GM10847 (cell line): ENCODE results near the gene LTBP1.

Source experiments
- POLR2A ChIP-seq: IDR thresholded peaks from 2 replicates; pipeline ENCODE4 v1.6.1; 2011; ENCODE audit not compliant: insufficient read length; ENCODE audit errors: extremely low read depth

The LTBP1 gene

DNA sequence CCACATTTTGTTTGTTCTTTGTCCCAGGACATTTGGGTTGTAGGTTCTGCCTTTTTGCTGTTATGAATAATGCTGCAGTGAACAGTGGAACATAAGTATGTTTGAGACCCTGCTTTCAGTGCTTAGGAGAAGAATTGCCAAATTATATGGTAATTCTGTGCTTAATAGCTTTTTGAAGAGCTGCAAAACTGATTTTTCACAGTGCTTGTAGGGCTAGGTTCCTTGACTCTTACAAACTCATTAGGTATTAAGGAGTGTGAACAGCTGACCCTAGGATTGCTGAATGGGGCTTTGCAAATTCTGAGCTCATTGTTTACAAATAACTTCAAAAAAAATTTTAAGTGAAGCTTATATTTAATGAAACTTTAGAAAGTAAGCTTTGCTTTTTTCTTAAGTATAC is 154.2 kb downstream of the LTBP1 start:
- no peak for TF ChIP-seq POLR2A

DNA sequence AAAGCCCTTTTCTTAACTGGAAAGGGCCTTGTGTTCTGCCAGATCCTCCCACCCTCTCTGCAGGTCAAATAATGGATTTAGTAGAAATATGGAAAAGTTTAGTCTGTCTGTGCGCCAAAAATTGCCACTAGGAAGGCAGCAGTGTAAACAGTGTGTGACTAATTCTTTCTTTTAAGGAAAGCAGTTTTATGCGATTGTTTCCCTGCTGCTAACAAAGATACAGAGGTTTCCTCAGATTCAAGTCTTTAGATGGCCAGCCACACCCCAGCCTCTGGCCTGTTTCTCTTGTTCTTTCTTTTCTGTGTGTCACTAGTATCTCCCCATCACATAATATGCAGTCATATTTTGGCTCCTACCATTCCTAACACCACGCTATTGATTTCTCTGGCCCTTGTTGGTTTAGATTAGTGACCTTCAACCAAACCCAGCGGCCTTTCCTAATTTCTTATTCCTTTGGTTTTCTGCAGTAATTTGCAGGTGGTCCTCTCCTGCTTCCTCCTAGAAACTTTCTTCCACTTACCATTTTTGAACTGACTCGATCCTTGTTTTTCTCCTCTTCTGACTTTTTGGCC is 157.4 kb downstream of the LTBP1 start:
- no peak for TF ChIP-seq POLR2A

DNA sequence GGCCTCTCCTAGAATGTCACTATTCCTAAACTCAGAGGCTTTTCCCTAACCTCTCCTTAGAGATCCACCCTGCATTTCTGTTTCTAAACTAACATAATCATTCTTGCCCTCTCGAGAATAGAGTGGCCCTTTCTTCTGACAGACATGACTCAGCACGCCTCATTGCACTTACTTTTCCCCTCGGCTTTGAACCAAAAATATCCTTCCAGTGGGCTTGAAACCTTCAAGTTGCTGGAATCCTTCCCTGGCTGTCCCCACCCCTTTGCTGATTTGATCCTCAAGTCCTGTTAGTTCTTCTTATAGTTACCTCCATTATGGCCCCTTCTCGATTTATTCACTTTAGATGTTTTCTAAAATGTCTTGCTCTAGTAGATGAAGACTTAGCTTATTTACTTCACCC is 158.0 kb downstream of the LTBP1 start:
- no peak for TF ChIP-seq POLR2A

DNA sequence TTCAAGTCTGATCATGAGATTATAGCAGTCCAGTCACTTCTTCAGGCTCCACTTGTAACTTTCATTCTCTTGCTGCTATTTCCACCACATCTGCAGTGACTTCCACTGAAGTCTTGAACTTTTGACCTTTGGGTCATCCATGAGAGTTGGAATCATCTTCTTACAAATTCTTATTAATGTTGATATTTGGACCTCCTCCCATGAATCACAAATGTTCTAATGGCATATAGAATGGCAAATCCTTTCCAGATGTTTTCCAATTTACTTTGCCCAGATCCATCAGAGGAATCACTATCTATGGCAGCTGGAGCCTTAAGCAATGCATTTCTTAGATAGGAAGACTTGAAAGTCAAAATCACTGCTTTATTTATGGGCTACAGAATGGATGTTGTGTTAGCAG is 159.4 kb downstream of the LTBP1 start:
- no peak for TF ChIP-seq POLR2A

DNA sequence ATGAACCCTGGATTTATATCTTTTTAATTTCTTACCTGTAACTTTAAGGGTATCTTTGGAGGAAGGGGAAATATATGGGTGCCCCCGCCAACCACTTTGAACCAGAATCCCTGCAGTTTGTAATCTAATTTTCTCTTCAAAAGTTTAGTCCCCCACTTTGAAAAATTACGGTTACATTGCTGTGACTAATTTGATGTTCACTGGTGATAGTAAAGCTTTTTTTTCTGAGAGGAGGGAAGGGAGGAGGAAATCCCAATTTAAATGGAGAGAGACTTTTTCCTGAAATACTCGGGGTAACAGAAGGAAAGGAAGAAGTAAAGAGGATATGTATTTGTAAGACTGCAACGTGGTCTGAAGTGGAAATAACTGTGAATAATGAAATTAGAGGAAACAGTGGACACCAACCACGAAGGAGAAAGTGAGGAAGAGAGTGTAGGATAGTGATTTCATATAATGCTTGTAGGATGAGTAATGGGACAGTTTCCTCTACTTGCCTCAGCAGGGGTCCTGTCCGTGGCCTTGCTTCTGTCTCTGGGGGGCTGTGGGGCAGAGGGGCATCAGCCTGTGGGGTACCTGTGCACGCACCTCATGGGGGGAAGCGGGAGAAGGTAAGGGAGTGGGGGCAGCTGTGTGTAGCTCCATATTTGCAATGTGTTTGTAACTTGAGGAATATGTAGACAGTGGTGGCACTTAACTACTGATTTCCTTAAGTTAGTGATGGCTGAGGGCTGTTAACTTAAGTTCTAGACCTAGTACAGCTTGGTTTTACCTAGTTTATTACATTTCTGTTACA is 161.1 kb downstream of the LTBP1 start:
- TF ChIP-seq POLR2A: no peak

DNA sequence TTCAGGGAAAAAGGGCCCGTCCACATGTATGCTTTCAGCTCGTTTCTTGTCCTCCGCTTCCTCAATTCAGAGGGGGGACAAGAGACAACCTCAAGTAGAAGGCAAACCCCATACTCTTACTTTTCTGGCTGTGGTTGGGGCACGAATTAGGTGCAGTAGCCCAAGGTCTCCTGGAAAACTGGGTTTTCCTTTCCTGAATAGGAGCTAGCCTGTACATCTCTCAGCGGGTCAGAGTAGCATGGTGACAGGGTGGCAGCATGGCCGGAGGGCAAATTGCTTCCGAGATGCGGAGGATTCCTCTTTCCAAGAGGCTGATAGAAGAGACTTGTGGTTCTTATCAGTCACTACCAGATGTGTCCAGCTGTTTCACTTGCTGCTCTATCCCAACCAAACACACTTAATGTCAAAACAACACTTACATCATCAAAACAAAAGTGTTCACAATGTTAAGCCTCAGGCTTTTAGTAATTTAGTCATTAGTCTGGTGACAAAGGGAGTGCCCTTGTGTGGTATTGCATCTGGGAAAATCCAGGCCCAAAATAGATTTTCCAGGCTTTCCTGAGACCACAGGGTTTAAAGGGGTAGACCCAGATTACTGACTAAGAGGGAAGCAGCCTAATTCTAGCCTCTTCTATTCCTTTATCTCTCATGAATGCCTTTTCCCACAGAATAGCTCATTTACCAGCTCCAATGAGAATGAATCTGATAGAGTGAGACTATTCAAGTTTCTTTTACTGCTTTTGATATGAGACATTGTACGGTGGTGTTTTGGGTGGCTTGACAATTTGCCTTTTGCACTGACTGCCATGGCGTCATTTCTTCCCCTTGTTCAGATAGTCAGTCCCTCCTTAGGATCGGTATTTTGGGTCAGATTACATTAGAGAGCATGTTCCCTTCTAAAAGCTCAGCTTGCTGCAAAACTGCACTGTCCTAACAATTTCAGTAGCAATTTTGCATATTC is 162.0 kb downstream of the LTBP1 start:
- TF ChIP-seq POLR2A: no peak

DNA sequence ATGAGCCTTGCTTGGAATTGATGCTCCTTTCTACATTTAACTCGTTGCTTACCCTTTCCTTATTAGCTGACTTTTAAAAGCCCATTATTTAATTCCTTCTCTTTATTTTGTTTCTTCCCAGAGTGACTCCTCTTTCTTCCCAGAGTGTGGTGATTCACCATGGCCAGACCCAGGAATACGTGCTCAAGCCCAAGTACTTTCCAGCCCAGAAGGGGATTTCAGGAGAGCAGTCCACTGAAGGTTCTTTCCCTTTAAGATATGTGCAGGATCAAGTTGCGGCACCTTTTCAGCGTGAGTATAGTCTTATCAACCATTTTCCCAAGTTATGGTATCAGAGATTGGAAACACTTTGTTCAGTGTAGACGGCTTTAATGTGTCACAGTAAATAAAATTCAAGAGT is 163.7 kb downstream of the LTBP1 start:
- no peak for TF ChIP-seq POLR2A

DNA sequence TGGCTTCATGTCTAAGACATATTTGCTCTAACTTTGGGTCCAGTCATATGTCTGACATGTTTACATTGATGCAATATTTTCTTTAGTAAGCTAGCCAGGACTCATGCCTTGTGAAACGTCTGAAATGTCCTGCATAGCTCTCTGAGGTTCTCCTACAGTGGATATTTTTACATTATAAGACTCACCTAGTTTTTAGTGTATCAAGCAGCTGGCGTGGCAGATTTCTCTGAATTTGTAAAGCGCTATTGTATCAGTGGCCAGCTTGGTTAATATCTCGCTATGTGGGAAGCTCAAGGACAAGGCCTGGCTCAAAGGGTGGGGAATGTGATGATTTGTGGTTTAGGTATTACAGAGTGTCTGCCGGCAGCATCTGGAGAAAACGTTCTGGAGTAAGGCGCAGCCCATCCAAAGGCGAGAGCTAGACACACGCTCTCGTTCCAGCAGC is 164.3 kb downstream of the LTBP1 start:
- TF ChIP-seq POLR2A: no peak

DNA sequence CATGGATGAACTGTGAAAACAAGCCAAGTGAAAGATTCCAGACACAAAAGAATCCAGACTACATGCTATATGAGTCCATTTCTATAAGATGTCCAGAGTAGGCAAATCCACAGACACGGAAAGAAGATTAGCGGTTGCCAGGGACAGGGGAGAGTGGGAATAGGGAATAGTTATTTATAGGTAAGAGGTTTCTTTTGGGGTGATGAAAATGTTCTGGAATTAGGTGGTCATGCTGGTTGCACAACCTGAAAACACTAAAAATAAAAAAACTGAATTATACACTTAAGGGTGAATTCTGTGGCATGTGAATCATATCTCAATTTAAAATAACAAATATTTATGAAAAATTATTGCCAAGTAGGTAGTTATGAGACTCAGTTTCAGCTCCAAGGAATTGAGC is 168.4 kb downstream of the LTBP1 start:
- TF ChIP-seq POLR2A: no peak

DNA sequence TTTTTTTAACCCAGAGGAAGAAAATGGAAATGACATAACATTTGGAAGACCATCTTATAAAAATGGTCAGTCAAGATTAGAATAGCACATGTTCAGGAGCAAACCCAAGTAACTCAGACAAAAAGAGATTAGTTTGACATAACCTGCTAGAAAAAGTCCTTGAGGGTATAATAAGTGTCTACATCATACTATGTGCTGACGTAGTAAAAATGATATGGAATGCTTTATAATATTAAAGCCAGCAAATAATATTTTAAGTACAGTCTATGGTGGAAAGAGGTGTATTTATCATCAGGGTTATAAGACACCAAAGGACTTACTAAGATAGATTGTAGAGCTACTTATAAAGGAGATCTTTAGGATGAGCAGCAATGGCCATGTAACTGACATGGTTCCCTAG is 169.0 kb downstream of the LTBP1 start:
- TF ChIP-seq POLR2A: no peak

DNA sequence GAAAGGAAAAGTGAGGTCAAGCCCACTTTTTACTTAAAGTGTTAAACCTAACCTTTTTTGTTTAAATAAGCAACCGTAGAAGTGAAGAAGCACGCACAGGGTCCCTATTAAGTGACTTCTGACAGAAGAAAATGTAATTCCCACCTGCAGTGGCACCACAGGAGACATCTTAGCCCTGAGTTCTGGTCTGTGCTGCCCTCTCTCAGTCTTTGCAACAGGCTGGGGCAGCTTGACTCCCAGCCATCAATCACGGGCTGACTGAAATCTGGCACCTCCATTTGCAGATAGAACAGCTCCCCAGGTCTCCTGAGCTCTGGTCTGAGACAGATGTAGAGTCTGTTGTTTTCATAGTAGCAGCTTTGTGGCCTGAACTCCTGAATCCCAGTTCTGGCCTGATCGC is 170.0 kb downstream of the LTBP1 start:
- no peak for TF ChIP-seq POLR2A

DNA sequence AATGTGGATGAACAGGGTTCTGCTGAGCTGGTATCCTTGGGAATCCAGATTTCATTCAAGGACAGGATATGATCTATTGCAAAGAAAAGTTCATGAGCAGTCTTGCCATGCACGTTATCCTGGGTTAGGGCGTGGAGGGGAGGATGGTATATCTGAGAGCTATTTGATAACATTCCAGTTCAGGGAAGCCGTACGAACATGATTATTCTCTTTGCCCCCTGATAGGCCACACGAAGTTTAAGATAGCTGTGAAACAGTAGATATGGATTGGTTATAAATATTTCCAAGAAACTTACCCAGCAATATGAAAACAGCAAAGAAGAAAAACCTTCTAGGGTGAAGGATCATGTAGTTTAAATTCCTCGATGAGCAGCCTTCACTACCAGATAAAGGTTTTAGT is 171.9 kb downstream of the LTBP1 start:
- TF ChIP-seq POLR2A: no peak

DNA sequence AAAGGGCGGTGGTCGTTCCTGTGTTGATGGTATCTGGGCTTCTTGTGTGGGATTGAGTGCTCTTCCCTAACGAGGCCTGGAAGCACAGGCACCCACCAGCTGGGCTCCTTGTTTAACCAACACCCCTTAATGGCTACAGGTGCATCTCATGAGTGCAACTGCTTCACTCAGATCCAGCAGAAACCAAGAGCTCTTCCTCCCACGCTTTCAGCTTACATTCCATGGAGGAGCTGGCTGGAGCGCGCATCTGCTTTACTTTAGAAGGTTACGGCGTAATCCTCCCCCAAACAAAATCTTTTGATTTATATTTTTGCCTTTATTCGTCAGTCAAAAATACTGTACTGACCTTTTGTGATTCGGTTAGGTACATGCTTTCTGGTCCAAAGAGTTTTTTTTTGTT is 174.7 kb downstream of the LTBP1 start:
- TF ChIP-seq POLR2A: no peak

DNA sequence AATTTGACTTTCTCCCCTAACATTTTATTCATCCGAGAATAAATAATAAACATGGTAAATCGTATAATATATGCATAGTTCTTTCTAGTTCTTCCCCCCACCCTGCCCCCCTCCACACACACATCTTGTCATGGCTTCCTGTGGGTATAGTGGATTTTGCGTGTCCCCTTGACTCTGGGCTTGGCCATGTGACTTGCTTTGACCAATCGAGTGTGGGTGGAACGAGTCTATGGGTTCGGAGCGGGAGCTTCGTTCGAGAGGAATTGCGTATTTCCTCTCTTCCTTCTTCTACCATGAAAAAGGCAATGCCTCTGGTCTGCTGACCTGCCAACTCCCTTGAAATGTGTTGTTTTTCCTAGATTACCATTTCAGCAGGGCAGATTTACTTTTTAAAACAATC is 175.2 kb downstream of the LTBP1 start:
- TF ChIP-seq POLR2A: no peak

DNA sequence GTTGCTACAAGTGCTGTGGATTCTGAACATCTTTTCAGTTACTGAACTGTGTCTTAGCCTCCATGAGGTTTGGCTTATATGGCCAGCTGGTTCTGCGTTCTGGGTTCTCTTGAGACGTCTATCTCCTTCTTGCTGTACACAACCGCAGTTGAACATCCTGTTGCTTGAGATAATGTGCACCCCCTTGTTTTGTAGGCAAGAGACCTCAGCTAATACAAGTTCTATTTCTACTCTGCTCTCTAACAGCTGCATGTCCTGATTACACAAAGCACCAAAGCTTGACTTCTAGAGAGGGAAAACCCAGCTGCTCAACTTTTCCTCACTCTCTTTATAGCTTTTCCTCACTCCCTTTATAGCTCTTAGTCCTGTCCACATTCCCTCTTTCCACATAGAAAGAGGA is 176.0 kb downstream of the LTBP1 start:
- no peak for TF ChIP-seq POLR2A

DNA sequence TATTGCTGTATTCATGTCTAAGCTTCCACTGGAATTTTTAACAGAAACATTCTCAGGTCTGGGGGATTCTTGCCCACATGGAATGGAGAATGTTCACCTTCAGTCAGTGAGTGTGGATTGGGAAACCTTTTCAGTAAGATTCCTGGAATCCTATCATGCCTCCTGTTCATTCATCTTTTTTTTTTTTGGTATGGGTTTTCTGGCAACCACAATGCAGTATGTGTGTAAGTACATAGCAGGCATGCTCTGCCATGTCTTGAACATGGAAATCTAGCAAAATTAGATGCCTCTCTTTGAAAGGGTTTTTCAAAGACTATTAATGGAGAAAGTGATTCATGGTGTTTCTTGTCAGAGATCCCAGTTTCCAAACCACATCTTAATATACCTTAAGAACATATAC is 176.5 kb downstream of the LTBP1 start:
- no peak for TF ChIP-seq POLR2A

DNA sequence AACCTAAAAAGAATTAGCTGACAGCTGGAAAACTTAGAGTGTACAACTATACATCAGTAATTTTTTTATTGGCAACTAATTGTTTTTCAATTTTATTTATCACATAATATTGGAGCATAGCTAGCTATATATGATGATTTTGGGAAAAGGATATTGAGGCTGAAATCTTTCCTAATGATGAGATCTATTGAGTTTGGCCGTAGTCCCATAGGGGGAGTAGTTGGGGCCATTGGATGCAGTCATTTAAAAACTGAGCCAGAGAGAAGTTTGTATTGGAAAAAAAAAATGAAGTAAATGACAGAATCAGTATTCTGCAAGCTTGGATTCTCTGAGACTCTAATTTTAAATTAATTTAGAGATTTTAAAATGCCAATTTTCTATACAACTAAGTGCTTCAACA is 179.8 kb downstream of the LTBP1 start:
- no peak for TF ChIP-seq POLR2A

DNA sequence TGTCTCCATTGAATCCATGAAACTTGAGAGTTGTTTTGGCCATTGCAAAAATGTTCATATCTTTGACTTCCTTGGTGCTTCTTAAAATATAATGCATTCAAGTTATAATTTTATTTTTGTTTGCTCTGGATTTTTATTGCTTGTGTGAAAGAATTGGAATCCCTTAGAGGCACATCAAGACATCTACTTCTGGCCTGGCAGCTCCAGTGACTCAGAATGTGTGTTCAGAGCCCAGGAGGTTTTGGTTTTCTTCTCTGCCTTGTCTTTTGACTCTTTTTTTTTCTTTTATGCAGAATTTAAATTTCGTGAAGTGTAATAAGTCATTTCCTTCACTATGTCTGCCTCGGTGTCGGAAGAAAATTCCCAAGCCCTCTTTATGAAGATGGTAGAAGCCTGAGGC is 180.2 kb downstream of the LTBP1 start:
- TF ChIP-seq POLR2A: no peak
